SH-SY5Y (cell line): Measurements from ENCODE around the gene GLI3.

Experiments used
- GATA2 ChIP-seq: IDR thresholded peaks from 2 replicates; pipeline ENCODE4 v1.6.1; 2011; ENCODE audit warnings: mild to moderate bottlenecking, low read depth, low read length
- GATA3 ChIP-seq: IDR thresholded peaks from 2 replicates; pipeline ENCODE4 v1.6.1; 2011; ENCODE audit warnings: low read depth, mild to moderate bottlenecking, low read length, moderate library complexity

Gene GLI3

DNA sequence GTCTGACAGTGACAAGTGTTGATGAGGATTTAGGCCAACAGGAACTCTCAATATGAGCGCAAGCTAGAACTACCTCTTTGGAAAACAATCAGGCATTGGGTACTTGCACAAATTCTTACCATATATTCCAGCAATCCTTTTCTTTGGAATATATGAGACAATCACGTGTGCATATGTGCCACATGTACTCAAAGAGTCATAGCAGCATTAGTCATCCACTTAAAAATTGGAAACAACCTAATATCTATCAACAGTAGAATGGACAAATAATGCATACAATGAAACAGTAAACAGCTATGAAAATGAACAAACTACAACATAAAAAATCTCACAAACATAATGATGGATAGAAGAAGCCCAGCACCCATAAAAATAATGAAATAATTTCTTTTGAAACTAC lies 179.7 kb downstream of the GLI3 start:
- TF ChIP-seq GATA3 (no peak), GATA2 (no peak)

DNA sequence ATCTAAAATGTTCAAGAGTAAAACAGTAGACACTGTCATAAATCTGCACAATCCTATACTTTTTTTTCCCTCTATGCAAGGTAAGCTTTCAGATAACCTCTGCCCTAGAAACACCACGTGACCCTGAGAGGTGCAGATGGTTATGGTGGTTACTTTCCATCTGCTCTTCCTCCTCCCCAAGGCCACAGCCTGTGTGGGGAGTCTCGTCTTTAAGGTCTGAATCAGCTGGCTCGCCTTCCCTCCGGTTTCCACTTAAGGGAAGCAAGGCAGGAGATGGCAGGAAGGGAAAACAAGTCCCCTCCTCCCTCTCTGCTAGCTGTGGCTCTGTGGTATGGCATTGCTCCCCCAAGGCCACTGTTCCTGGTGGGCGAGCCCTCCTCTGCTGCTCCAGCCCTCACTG lies 181.8 kb downstream of the GLI3 start:
- TF ChIP-seq GATA3: no peak
- TF ChIP-seq GATA2: no peak

DNA sequence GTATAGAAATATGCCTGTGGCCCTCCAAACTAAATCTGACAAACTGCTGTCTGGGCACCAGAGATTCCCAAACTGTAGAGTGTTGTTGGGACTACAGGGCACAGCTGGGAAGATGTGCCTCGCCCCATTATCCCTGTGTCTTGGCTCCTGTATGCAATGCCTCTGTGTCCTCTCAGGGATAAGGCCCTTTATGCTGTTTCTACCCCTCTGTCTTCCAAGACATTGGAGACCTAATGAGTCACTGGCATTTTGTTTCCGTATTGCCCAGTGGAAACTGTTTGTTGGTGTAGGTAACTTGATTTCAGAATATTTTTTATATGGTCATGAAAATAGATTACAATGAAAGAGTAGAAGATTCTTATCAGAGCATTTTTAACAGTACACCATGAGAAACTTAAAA lies 183.2 kb downstream of the GLI3 start:
- no peak for TF ChIP-seq GATA2
- TF ChIP-seq GATA3: no peak

DNA sequence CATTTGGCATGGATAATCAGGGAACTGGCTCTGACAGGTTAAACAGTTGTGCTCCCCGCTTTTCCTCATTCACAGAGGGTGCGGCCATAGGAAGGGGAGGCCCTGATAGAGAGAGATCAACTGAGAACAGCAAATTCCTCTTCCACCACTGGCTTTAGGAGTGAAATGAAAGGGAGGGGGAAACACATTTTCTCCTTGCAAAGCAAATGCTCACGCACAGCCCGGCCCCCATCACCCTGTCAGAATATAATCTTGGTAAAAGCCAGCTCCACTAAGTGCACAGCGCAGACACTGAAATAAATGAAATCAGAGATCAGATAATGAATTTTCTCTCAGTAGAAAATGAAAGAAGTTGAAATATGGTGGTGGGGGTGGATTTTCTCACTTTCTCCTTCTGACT lies 187.2 kb downstream of the GLI3 start:
- no peak for TF ChIP-seq GATA2
- no peak for TF ChIP-seq GATA3

DNA sequence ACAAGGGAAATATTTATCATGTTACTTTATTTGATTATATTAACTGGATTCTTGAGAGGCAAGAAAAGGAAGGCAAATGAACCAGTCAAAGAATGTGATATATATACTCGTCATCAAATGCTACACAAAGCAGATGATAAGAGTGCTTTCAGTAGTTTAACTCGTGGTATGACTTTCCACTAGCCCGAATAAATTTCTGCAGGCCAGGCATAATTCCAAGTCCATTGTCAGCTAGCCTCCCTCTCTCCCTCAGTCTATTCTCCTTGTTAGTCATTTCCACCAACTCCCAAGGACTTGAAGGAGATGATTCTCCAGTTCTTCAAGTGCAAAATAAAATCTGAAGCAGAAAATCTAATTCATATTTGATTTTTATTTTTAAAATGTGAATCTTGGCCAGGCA lies 190.5 kb downstream of the GLI3 start:
- TF ChIP-seq GATA3 (no peak), GATA2 (no peak)

DNA sequence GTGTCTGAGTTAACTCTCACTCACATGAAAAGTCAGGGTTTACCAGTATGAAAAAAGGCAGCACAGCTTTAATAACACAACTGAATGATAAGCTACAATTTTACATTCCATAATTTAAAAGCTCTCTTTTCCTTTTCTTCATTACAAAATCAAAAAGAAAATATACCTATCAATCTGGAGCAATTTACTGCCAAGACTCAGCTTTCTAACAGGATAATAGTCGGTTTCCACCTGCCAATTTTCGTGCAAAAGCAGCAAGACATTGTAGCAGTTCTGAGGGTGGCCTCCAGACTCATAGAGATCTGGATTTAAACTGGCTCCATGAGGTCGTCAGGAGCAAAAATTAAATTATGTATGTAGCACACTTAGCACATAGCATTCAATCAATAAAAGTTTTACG lies 191.0 kb downstream of the GLI3 start:
- TF ChIP-seq GATA3 (no peak), GATA2 (no peak)

DNA sequence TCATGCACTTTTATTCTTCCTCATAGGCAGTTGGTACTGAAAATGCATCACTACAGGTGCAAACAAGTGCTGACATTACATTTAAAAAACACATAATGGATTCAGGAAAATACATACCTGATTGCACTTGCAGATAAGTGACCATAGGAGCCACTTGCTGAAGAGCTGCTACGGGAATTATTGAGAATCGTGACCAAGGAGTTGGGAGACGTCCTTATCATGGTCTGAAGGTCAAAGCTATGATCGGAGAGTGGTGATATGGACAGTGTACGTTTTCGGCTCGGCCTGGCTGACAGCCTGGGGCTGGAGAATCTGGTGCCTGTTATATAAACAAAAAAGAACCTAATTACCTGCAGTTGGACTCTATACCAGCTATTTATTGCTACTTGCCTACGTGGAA lies 197.1 kb downstream of the GLI3 start:
- TF ChIP-seq GATA3 (no peak), GATA2 (no peak)

DNA sequence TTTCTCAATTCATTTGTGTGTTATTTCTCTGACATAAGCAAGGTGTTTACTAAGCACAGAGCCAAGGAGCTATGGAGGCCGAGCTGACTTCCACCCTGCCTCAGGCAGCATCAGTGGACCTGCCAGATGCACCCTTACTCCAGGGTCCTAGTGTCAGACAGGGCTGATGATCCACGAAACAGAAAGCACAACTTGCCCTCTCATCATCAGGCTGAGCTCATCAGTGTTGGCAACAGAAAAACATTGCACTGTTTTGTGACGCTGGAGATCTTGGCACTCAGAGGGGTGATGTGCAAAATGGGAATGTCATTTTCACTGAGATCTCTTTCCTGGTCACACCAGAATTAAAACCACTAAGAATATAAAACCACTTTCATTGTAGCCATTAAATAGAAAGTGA lies 201.8 kb downstream of the GLI3 start:
- TF ChIP-seq GATA2 (no peak), GATA3 (no peak)

DNA sequence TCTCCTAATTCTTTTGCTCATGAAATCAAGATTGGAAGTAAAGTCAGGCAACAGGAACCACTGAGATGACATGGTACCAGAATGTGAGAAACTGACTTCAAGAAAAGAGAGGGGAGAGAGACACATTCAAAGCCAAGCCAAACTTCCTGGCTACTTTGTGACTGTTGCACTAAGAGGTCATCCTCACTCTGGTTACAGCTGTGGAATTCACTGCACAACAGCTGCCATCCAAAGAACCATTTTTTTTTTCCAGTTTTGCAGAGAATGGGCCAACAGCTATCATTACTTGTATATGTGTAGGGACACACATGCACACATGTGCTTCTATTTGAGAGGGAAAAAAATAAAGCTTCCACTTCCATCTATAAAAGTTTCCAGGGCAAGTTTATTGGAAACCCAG lies 203.5 kb downstream of the GLI3 start:
- TF ChIP-seq GATA3: no peak
- TF ChIP-seq GATA2: no peak

DNA sequence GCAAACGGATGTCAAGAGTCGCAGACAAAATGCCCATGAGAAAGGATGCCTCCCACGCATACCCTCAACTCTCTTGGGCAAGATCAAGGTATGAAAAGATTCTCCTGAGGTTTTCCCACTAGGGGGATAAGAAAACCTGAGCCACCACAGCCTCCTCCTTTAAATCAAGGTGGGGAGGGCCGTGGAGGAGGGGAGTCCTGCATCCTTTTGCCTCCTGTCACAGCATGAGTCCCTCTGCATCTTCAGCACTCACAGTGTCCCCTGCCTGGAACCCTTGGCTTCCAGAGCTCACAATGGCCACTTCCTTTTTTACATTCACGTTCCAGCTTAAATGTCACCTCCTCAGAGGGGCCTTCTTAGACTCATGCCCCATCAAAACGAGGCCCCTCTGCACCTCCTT lies 207.6 kb downstream of the GLI3 start:
- no peak for TF ChIP-seq GATA3
- no peak for TF ChIP-seq GATA2

DNA sequence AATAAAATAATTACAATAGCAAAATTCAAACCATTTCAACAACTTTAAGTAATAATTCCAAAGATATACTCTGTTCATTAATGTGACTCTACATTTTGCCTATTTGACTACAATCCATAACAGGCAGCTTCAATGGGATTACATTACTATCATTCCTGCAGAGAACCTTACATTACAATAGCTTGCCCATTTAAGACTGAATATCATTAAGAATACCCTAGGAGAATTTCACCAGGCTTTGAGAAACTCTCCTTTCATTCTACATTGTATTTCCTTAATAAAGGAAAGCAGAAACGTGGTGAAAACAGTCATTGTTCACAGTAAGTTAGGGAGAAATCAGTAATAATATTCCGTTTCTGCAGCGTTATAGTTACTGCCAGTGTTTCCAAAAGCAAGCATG lies 209.5 kb downstream of the GLI3 start:
- no peak for TF ChIP-seq GATA3
- TF ChIP-seq GATA2: no peak

DNA sequence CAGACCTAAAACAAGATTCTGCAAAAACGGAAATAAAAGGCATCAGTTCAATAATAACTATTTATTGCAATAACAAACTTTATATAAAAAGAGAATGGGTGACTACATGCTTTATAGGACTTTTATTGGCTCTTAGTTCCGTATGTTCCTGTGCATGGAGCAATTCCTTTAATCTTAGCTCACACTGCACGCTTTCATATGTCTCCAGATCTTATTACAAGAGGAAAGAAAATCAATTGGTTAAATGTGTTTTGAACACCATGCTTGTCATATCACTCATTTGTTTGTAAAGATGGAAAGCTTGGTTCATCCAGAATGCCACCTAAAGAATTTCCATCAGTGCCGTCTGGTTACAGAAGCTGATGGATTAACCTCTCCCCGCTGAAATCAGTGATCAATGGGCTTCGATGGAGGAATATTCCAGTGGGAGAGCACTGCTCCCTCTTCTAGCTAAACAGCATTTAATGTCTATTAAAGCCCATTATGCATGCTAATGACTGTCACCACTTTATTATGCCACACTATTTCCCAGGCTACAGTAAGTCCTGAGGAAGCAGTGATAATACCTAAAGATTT lies 210.3 kb downstream of the GLI3 start:
- TF ChIP-seq GATA2 (no peak), GATA3 (no peak)

DNA sequence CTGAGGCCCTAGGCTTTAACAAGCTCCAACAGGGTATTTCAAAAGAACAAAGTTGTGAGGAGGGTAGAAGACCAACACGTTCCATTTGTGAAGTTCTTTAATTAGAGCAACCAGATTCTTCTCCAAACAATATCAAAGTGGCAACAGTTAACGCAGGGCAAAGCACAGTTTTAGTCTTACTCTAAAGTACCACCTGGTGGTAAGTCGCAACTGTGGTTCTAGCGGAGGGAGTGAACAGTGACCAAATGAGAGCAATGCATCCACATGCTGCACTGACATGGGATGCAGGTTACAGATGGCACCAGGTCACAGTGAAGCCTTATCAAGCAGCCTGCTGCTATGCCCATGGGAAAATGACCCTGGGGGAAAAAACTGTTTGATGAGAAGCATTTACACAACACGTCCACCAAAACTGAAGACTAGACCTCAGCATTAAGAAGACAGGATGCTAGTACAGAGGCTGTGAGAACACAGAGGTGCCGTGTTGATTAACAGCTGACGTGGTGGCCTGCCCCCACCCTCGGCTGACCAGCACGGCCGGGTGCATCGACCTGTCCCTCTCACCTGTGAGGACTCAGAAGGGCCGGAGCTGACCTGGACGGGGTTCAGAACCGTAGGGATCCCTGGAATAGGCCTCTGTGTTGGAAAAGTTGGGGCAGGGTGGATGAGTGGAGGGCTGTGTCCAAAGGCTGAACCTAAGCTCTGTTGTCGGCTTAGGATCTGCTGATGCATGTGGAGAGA lies 211.2 kb downstream of the GLI3 start:
- TF ChIP-seq GATA3 (no peak), GATA2 (no peak)

DNA sequence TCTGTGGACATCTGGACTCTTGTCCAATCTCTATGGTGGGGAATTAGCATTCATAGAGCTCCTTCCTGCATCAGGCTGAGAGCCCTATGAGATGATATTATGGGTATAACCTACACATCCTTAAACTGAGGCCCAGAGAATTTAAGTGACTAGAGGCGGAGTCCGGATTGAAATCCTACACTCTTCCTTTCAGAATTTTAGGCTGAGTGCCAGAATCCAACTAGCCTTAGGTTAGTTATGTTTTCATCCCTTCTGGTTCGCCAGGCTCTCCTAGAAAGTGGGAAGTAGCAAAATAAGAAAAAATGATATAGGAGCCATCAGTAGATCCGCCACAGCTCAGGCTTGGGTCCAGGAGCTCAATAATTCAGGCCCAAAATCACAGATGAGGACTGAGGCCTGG lies 212.5 kb downstream of the GLI3 start:
- TF ChIP-seq GATA3 (no peak), GATA2 (no peak)

DNA sequence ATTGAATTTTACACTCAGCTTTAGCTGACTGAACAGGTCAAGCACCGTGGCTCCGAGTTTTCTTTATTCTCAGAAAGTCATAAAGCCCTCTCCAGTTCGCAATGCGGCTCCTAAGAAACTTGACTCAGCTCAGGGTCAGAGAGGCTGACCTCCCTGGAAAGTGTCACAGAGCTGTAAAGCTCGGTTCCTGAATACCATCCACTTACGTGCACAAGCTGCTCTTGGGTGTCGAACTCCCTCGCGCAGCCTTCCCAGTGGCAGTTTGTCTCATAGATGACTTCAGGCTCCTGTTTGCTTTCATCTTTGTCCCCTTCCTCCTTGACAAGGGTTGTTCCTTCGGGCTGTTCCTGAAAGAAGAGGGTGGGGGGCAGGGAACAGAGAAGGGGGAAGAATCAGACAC lies 213.7 kb downstream of the GLI3 start:
- TF ChIP-seq GATA2 (no peak), GATA3 (no peak)
